H1 (cell line): ENCODE results near the gene C1orf21. TPM values are rescaled to one million over a fixed set of nuclear protein-coding genes. Genes with fewer than 3 reads are reported as not detected.

Experiments
- CBX5 ChIP-seq: fragments of 300-800, 300-1000 bp; sonication (generic); IDR thresholded peaks from 2 replicates; pipeline ENCODE4 v1.7.1; 2016; ENCODE audit warnings: antibody characterized with exemption, low read length, low read depth
- CHD2 ChIP-seq: IDR thresholded peaks from 2 replicates; pipeline ENCODE4 v1.6.1; 2012; ENCODE audit warnings: low read length, improper control_type of control experiment
- FOSL1 ChIP-seq: IDR thresholded peaks from 2 replicates; pipeline ENCODE4 v1.6.1; 2011; ENCODE audit warnings: mild to moderate bottlenecking, low read depth, low read length, moderate library complexity; ENCODE audit not compliant: insufficient read depth
- GABPA ChIP-seq: IDR thresholded peaks from 2 replicates; pipeline ENCODE4 v1.6.1; 2011; ENCODE audit warnings: mild to moderate bottlenecking, low read length, moderate library complexity, borderline replicate concordance; ENCODE audit not compliant: insufficient read depth
- POLR2AphosphoS5 ChIP-seq: IDR thresholded peaks from 2 replicates; pipeline ENCODE4 v1.6.1; 2011; ENCODE audit warnings: low read depth, low read length
- polyA plus RNA-seq, 7 experiments: library from polyadenylated mRNA; depleted of rRNA in 3 of 7; stranded (reverse) in 5 of 7; unstranded in 2 of 7; fragments of >200 nt in 5 of 7; fragments of 200-250 nt in 2 of 7; gene quantifications; 1 replicate in 5 of 7; 2 replicates in 1 of 7; 4 replicates in 1 of 7; pipeline versions ENCODE4 v1.2.1 to v1.2.3, GENCODE V29; 2011 to 2013; ENCODE audit warnings: missing spikeins in 2 of 7, mixed read lengths in 2 of 7
- total RNA-seq: library from RNA; stranded (reverse); fragmentation: NEBNext Ultra II Directional; extraction: Animal tissue kit (Norgen Biotek cat#: 25700); gene quantifications from 2 replicates; pipeline ENCODE4 v1.2.1, GENCODE V29; 2021
- TF ChIP-seq, protein P1 (sequence below): fragments of 300-600 bp; sonication (generic); IDR thresholded peaks from 2 replicates; pipeline ENCODE4 v1.7.1; 2012; ENCODE audit warnings: low read length, moderate library complexity, mild to moderate bottlenecking, inconsistent platforms; ENCODE audit not compliant: insufficient replicate concordance

Gene C1orf21
- total and polyA plus RNA-seq, 2 of the 8 experiments (the other 6 are each of a cell fraction or from before 2014, with no cell fraction given) = 16.6 to 51.0 TPM

DNA sequence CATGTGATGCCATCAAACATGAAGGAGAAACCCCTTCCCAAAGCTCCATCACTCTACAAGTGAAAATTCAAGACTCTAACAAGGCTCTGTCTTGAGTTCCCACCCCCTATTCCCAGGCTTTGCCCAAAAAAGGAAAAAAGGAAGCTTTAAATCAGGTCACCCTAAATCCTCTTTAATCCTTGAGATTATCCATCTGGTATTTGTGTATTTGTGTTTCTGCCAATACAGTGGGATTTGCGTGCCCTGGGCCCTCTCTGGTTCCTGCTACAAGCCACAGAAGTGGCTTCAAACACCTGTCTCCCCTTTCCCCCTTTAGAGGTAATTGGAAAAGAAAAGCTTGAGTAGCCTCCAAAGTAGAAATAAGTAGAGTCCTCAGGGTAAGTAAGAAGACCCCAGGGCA lies 247.5 kb downstream of the C1orf21 start (continued):
- TF ChIP-seq, protein P1, sequence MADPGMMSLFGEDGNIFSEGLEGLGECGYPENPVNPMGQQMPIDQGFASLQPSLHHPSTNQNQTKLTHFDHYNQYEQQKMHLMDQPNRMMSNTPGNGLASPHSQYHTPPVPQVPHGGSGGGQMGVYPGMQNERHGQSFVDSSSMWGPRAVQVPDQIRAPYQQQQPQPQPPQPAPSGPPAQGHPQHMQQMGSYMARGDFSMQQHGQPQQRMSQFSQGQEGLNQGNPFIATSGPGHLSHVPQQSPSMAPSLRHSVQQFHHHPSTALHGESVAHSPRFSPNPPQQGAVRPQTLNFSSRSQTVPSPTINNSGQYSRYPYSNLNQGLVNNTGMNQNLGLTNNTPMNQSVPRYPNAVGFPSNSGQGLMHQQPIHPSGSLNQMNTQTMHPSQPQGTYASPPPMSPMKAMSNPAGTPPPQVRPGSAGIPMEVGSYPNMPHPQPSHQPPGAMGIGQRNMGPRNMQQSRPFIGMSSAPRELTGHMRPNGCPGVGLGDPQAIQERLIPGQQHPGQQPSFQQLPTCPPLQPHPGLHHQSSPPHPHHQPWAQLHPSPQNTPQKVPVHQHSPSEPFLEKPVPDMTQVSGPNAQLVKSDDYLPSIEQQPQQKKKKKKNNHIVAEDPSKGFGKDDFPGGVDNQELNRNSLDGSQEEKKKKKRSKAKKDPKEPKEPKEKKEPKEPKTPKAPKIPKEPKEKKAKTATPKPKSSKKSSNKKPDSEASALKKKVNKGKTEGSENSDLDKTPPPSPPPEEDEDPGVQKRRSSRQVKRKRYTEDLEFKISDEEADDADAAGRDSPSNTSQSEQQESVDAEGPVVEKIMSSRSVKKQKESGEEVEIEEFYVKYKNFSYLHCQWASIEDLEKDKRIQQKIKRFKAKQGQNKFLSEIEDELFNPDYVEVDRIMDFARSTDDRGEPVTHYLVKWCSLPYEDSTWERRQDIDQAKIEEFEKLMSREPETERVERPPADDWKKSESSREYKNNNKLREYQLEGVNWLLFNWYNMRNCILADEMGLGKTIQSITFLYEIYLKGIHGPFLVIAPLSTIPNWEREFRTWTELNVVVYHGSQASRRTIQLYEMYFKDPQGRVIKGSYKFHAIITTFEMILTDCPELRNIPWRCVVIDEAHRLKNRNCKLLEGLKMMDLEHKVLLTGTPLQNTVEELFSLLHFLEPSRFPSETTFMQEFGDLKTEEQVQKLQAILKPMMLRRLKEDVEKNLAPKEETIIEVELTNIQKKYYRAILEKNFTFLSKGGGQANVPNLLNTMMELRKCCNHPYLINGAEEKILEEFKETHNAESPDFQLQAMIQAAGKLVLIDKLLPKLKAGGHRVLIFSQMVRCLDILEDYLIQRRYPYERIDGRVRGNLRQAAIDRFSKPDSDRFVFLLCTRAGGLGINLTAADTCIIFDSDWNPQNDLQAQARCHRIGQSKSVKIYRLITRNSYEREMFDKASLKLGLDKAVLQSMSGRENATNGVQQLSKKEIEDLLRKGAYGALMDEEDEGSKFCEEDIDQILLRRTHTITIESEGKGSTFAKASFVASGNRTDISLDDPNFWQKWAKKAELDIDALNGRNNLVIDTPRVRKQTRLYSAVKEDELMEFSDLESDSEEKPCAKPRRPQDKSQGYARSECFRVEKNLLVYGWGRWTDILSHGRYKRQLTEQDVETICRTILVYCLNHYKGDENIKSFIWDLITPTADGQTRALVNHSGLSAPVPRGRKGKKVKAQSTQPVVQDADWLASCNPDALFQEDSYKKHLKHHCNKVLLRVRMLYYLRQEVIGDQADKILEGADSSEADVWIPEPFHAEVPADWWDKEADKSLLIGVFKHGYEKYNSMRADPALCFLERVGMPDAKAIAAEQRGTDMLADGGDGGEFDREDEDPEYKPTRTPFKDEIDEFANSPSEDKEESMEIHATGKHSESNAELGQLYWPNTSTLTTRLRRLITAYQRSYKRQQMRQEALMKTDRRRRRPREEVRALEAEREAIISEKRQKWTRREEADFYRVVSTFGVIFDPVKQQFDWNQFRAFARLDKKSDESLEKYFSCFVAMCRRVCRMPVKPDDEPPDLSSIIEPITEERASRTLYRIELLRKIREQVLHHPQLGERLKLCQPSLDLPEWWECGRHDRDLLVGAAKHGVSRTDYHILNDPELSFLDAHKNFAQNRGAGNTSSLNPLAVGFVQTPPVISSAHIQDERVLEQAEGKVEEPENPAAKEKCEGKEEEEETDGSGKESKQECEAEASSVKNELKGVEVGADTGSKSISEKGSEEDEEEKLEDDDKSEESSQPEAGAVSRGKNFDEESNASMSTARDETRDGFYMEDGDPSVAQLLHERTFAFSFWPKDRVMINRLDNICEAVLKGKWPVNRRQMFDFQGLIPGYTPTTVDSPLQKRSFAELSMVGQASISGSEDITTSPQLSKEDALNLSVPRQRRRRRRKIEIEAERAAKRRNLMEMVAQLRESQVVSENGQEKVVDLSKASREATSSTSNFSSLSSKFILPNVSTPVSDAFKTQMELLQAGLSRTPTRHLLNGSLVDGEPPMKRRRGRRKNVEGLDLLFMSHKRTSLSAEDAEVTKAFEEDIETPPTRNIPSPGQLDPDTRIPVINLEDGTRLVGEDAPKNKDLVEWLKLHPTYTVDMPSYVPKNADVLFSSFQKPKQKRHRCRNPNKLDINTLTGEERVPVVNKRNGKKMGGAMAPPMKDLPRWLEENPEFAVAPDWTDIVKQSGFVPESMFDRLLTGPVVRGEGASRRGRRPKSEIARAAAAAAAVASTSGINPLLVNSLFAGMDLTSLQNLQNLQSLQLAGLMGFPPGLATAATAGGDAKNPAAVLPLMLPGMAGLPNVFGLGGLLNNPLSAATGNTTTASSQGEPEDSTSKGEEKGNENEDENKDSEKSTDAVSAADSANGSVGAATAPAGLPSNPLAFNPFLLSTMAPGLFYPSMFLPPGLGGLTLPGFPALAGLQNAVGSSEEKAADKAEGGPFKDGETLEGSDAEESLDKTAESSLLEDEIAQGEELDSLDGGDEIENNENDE = no peak
- TF ChIP-seq POLR2AphosphoS5 (no peak), GABPA (no peak), CHD2 (no peak), FOSL1 (no peak), CBX5 (no peak)
- TF ChIP-seq, all 59 proteins: peak for 0
